Breast epithelium (tissue), 4 donors: ENCODE data around the gene RALGPS1. TPM values are rescaled to one million over a fixed set of nuclear protein-coding genes. Genes with fewer than 3 reads are reported as not detected.
"Not testable (repeated sequence)": the region's sequence is repeated elsewhere in the genome, so short reads cannot be mapped to it uniquely, and the experiment has no call there.

Experiments used
- DNase-seq, 2 donors: peaks; one replicate each; pipeline ENCODE4 v3.0.0-alpha.2; 2019; ENCODE audit warnings: low spot score in 2 of 2
- H3K27ac ChIP-seq, 2 donors: fragments of 200-600 bp; sonication (generic) in 1 of 2; one replicate each; pipeline ENCODE4 v1.5.1; 2016 to 2019; ENCODE audit warnings: mild to moderate bottlenecking in 1 of 2
- H3K27me3 ChIP-seq, 2 donors: fragments of 200-600 bp; sonication (generic) in 1 of 2; one replicate each; pipeline versions ENCODE4 v1.5.1 to v1.6.0; 2017 to 2019; ENCODE audit warnings: control low read depth in 1 of 2, mild to moderate bottlenecking in 1 of 2
- H3K36me3 ChIP-seq: fragments of 200-600 bp; one replicate; pipeline ENCODE4 v1.5.1; 2019
- H3K4me1 ChIP-seq, 2 donors: fragments of 200-600 bp; sonication (generic); one replicate each; pipeline ENCODE4 v1.5.1; 2016 to 2019; ENCODE audit warnings: control low read depth in 1 of 2
- H3K4me3 ChIP-seq, 3 donors: fragments of 200-600 bp; sonication (generic); 1 replicate in 2 of 3; 2 replicates in 1 of 3; pipeline ENCODE4 v1.5.1; 2016 to 2019; ENCODE audit warnings: mild to moderate bottlenecking in 3 of 3, moderate library complexity in 2 of 3
- H3K9me3 ChIP-seq, 2 donors: fragments of 200-600 bp; sonication (generic) in 1 of 2; one replicate each; pipeline ENCODE4 v1.5.1; 2016 to 2019; ENCODE audit warnings: control low read depth in 1 of 2
- POLR2A ChIP-seq: fragments of 450-650 bp; IDR thresholded peaks from one replicate; pipeline ENCODE4 v1.6.1; 2016; ENCODE audit warnings: antibody characterized with exemption, mild to moderate bottlenecking, moderate library complexity
- POLR2AphosphoS5 ChIP-seq, 3 donors: sonication (generic); formaldehyde crosslinking; IDR thresholded peaks; one replicate each; pipeline ENCODE4 v1.6.1; 2017; ENCODE audit warnings: antibody characterized with exemption in 3 of 3
- intact Hi-C: fragments of 100-400 bp; cut with DNase I; formaldehyde crosslinking; loops from one replicate; pipeline ENCODE4 v1.15.1; 2023; ENCODE audit warnings: low total_unique reads
- total RNA-seq, 3 donors: library from RNA; depleted of rRNA; stranded (reverse); fragments of >200 nt; gene quantifications; one replicate each; pipeline ENCODE4 v1.1.0, GENCODE V29; 2016
- TF ChIP-seq, protein P1 (sequence below), 3 donors: fragments of 450-650 bp; IDR thresholded peaks; one replicate each; pipeline ENCODE4 v1.5.1; 2016 to 2017; ENCODE audit warnings: antibody characterized with exemption in 3 of 3, mild to moderate bottlenecking in 3 of 3, moderate library complexity in 3 of 3

The RALGPS1 gene
- total RNA-seq, 3 donors from 2014 or later, result 5.8 to 30.7 (median 15.1) TPM

GRCh38 chr9:127142291-127142690 lies 227.7 kb downstream of the RALGPS1 start:
- Histone ChIP-seq H3K4me3 (no peak overlapping the region), H3K27ac (peak overlapping the region in 1 of 2 donors; percentile 17), H3K27me3 (no peaks in the 10 kb centered on the region), H3K9me3 (no peaks in the 10 kb centered on the region), H3K36me3 (no peaks in the 10 kb centered on the region), H3K4me1 (no peaks in the 10 kb centered on the region)
- TF ChIP-seq POLR2AphosphoS5 (IDR thresholded peaks at IDR 0.05) (no peak), POLR2A (no peak)
- TF ChIP-seq, protein P1, sequence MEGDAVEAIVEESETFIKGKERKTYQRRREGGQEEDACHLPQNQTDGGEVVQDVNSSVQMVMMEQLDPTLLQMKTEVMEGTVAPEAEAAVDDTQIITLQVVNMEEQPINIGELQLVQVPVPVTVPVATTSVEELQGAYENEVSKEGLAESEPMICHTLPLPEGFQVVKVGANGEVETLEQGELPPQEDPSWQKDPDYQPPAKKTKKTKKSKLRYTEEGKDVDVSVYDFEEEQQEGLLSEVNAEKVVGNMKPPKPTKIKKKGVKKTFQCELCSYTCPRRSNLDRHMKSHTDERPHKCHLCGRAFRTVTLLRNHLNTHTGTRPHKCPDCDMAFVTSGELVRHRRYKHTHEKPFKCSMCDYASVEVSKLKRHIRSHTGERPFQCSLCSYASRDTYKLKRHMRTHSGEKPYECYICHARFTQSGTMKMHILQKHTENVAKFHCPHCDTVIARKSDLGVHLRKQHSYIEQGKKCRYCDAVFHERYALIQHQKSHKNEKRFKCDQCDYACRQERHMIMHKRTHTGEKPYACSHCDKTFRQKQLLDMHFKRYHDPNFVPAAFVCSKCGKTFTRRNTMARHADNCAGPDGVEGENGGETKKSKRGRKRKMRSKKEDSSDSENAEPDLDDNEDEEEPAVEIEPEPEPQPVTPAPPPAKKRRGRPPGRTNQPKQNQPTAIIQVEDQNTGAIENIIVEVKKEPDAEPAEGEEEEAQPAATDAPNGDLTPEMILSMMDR (IDR thresholded peaks at IDR 0.05), result no peak
- intact Hi-C loops, result no loop called here
- DNase-seq, result peak in 1 of 2 donors; percentile 14

DNA sequence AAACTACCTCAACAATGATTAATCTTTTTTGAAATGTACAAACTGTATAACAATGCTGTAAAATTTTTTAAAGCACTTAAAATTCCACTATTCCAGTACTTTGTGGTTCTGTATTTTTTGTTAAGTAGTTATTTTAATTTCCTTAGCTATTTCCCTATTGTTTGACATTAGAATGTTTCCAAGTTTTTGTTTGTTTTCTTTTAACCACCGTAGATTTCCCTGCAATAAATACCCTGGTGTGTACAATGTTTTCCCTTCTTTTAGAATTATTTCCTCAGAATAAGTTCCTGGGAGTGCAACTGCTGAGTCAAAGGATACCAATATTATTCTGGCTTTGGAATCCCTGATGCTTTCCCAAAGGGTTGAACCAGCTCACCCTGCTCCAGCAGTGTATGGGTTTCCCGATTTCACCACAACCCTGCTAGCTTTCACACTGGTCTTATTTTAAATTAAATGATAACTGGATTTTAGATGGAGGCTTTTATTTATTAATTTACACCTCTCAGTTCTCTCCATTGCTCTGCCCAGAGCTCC lies 228.4 kb downstream of the RALGPS1 start:
- H3K27me3 ChIP-seq, result no peaks in the 10 kb centered on the region
- intact Hi-C loops, result no loop called here
- no peaks in the 10 kb centered on the region for H3K9me3 ChIP-seq
- TF ChIP-seq POLR2A (no peak), POLR2AphosphoS5 (IDR thresholded peaks at IDR 0.05) (no peak)
- TF ChIP-seq, protein P1 (IDR thresholded peaks at IDR 0.05), result no peak
- H3K4me1 ChIP-seq, result no peaks in the 10 kb centered on the region
- no peaks in the 10 kb centered on the region for H3K36me3 ChIP-seq
- H3K4me3 ChIP-seq, result no peak overlapping the region
- peak in 1 of 2 donors; percentile 4 for DNase-seq
- no peak overlapping the region for H3K27ac ChIP-seq

DNA sequence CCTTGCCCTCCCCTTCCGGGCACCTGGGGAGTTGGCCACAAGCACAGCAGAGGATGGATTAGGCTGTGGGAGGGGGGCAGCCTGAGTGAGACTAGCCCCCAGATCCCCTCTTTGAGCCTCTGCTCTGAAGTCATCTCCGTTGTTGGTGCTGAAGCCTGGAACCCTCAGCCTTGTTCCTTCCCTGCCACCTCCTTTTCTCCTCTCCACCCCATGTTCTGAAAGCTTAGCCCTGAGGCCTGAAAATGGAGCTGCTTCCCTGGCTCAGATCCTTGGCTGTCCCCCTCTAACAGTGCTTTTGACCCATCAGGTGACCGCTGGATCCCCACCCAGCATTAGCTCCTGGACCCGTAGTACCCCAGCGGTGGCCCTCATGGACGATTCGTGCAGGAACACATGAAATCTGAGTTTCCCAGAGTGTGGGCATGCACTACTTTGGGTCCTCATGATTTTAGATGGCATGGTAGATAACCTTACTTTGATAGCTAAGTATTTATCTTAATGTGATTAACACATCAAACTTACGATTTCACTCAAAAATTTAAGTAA lies 229.4 kb downstream of the RALGPS1 start:
- no peaks in the 10 kb centered on the region for H3K36me3 ChIP-seq
- TF ChIP-seq, protein P1 (IDR thresholded peaks at IDR 0.05), result no peak
- TF ChIP-seq POLR2AphosphoS5 (IDR thresholded peaks at IDR 0.05) (no peak), POLR2A (no peak)
- intact Hi-C loops, result no loop called here
- no peak overlapping the region for H3K27ac ChIP-seq
- peak in 1 of 2 donors; percentile 7 for DNase-seq
- no peak overlapping the region for H3K4me3 ChIP-seq
- no peaks in the 10 kb centered on the region for H3K9me3 ChIP-seq
- no peaks in the 10 kb centered on the region for H3K4me1 ChIP-seq
- no peaks in the 10 kb centered on the region for H3K27me3 ChIP-seq

DNA sequence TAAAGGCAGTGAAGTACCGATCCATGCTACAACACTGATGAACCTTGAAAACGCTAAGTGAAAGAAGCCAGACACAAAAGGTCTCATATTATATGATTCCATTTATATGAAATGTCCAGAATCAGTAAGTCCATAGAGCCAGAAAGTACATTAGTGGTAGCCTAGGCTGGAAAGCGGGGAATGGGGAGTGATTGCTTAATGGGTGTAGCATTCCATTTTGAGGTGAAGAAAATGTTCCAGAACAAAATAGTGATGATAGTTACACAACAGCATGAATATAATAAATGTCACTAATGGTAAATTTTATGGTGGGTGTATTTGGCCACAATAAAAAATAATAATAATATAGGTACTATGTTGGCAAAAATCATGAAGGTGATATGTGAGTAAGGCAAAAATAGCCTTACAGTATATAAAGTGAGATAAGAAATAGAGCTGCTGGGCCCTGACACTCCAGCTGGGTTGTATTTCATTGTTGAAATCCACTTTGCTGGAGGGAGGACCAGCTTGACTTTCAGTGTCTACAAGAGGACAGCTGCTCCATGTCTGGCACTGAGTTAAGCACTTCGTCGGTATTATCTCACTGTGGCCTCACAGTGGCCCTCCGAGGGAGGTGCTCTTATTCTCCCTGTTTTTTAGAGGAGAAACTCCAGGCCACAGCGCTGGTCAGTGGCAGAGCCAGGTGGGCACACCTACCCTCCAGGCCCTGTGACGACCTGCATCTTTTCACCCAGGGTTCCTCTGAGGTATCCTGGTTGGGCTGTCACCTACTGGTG lies 230.3 kb downstream of the RALGPS1 start:
- TF ChIP-seq POLR2A (no peak), POLR2AphosphoS5 (IDR thresholded peaks at IDR 0.05) (no peak)
- TF ChIP-seq, protein P1 (IDR thresholded peaks at IDR 0.05), result no peak
- Histone ChIP-seq H3K27me3 (no peaks in the 10 kb centered on the region), H3K36me3 (no peaks in the 10 kb centered on the region), H3K9me3 (no peaks in the 10 kb centered on the region), H3K4me1 (no peaks in the 10 kb centered on the region), H3K4me3 (no peak overlapping the region), H3K27ac (no peak overlapping the region)
- intact Hi-C loops, result no loop called here
- peak in 1 of 2 donors; percentile 5 for DNase-seq

DNA sequence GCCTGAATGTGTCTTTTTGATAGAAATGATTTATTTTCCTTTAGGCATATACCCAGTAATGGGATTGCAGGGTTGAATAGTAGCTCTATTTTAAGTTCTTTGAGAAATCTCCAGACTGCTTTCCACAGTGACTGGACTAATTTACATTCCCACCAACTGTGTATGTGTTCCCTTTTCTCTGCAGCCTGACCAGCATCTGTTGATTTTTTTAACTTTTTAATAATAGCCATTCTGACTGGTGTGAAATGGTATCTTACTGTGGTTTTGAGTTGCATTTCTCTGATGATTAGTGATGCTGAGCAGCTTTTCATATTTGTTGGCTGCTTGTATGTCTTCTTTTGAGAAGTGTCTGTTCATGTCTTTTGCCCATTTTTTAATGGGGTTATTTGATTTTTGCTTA lies 232.3 kb downstream of the RALGPS1 start:
- DNase-seq, H3K36me3 ChIP-seq, H3K4me3 ChIP-seq, H3K27me3 ChIP-seq, H3K27ac ChIP-seq, H3K9me3 ChIP-seq, H3K4me1 ChIP-seq, intact Hi-C loops: not testable (repeated sequence)
